HL-60 (cell line): ENCODE measurements around the gene CORO1C.

Experiments
- POLR2AphosphoS5 ChIP-seq: IDR thresholded peaks from 2 replicates; pipeline ENCODE4 v1.6.1; 2012; ENCODE audit warnings: low read depth
- TF ChIP-seq, protein P1 (sequence below): IDR thresholded peaks from one replicate; pipeline ENCODE4 v1.5.1; 2011; ENCODE audit warnings: low read length, control low read depth, inconsistent platforms; ENCODE audit not compliant: insufficient read depth
- TF ChIP-seq, protein P2 (sequence below): IDR thresholded peaks from 2 replicates; pipeline ENCODE4 v1.6.1; 2012; ENCODE audit warnings: low read depth; ENCODE audit not compliant: insufficient replicate concordance

DNA sequence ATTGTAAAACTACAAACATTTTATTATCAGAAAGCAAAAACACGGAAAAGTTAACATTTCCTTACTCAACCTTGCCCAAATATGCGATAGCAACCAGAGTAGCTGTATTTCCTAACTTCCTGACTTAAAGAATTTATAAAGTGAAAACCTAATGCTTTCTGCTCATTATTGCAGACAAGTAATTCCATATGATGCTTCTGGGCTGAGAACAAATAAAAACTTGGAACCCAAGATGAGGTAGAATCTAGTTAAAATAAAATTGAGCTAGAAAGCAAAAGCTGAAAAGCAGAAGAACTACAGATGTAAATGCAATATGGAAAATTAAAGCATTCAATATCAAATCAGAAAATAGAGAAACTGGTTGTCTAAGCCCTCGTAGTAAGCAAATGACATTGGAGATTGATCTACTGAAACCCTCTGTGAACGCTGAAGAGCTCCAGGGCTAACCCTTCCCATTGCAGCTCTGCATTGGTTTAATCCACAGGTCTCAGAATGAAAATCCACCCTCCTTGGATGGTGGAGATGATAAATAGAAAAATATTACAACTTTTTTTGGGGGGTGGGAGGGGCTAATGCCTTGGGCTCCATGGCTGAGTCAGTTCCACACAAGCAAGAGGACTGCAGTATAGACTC is 40.7 kb downstream of the CORO1C start:
- TF ChIP-seq, protein P1, sequence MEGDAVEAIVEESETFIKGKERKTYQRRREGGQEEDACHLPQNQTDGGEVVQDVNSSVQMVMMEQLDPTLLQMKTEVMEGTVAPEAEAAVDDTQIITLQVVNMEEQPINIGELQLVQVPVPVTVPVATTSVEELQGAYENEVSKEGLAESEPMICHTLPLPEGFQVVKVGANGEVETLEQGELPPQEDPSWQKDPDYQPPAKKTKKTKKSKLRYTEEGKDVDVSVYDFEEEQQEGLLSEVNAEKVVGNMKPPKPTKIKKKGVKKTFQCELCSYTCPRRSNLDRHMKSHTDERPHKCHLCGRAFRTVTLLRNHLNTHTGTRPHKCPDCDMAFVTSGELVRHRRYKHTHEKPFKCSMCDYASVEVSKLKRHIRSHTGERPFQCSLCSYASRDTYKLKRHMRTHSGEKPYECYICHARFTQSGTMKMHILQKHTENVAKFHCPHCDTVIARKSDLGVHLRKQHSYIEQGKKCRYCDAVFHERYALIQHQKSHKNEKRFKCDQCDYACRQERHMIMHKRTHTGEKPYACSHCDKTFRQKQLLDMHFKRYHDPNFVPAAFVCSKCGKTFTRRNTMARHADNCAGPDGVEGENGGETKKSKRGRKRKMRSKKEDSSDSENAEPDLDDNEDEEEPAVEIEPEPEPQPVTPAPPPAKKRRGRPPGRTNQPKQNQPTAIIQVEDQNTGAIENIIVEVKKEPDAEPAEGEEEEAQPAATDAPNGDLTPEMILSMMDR = no peak
- TF ChIP-seq, protein P2, sequence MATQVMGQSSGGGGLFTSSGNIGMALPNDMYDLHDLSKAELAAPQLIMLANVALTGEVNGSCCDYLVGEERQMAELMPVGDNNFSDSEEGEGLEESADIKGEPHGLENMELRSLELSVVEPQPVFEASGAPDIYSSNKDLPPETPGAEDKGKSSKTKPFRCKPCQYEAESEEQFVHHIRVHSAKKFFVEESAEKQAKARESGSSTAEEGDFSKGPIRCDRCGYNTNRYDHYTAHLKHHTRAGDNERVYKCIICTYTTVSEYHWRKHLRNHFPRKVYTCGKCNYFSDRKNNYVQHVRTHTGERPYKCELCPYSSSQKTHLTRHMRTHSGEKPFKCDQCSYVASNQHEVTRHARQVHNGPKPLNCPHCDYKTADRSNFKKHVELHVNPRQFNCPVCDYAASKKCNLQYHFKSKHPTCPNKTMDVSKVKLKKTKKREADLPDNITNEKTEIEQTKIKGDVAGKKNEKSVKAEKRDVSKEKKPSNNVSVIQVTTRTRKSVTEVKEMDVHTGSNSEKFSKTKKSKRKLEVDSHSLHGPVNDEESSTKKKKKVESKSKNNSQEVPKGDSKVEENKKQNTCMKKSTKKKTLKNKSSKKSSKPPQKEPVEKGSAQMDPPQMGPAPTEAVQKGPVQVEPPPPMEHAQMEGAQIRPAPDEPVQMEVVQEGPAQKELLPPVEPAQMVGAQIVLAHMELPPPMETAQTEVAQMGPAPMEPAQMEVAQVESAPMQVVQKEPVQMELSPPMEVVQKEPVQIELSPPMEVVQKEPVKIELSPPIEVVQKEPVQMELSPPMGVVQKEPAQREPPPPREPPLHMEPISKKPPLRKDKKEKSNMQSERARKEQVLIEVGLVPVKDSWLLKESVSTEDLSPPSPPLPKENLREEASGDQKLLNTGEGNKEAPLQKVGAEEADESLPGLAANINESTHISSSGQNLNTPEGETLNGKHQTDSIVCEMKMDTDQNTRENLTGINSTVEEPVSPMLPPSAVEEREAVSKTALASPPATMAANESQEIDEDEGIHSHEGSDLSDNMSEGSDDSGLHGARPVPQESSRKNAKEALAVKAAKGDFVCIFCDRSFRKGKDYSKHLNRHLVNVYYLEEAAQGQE = no peak
- TF ChIP-seq POLR2AphosphoS5 = no peak
